SIG-M5 (cell line): ENCODE measurements around the gene PTOV1.

Experiments used
- DNase-seq: peaks from one replicate; lab custom pipeline; 2025; lab: John Stamatoyannopoulos, UW

The PTOV1 gene

GRCh38 chr19:49889687-49890348 lies 38.9 kb downstream of the PTOV1 start:
- no peak for DNase-seq

- no peak for DNase-seq
Measured at GRCh38 chr19:49890349-49891311, 39.7 kb downstream of the PTOV1 start.

GRCh38 chr19:49891393-49891792 lies 40.4 kb downstream of the PTOV1 start:
- DNase-seq, result no peak

GRCh38 chr19:49892716-49893115 lies 41.8 kb downstream of the PTOV1 start:
- no peak for DNase-seq

- DNase-seq, result no peak
Measured at GRCh38 chr19:49894011-49894664, 43.2 kb downstream of the PTOV1 start.

GRCh38 chr19:49894879-49895565 lies 44.1 kb downstream of the PTOV1 start:
- DNase-seq, result no peak

GRCh38 chr19:49895566-49896297 lies 44.8 kb downstream of the PTOV1 start:
- DNase-seq, result no peak

GRCh38 chr19:49896863-49897621 lies 46.1 kb downstream of the PTOV1 start, which contains the start of gene IL4I1:
Gene IL4I1 (minus strand): TSS chr19:49896887. CDS start chr19:49896160, 727 bp downstream.
- DNase-seq, result peak; percentile 53

- DNase-seq, result no peak
Measured at GRCh38 chr19:49904136-49904535, 53.2 kb downstream of the PTOV1 start.

- DNase-seq, result no peak
Measured at GRCh38 chr19:49906879-49907564, 56.1 kb downstream of the PTOV1 start.

GRCh38 chr19:49907745-49908446 lies 56.9 kb downstream of the PTOV1 start:
- no peak for DNase-seq

- DNase-seq, result no peak
Measured at GRCh38 chr19:49908480-49909420, 57.8 kb downstream of the PTOV1 start.

- no peak for DNase-seq
Measured at GRCh38 chr19:49910179-49910578, 59.2 kb downstream of the PTOV1 start.
